KOPT-K1 (cell line): ENCODE data around the gene SHB.

Experiments used
- H3K27ac ChIP-seq: fragments of 200-600 bp; sonication (generic); 2 replicates; pipeline ENCODE4 v1.5.1; 2016; ENCODE audit warnings: antibody characterized with exemption, mild to moderate bottlenecking, low read depth, low read length; ENCODE audit not compliant: poor library complexity, severe bottlenecking
- H3K36me3 ChIP-seq: fragments of 200-600 bp; sonication (generic); 2 replicates; pipeline ENCODE4 v1.5.1; 2017; ENCODE audit warnings: antibody characterized with exemption, mild to moderate bottlenecking, low read length, moderate library complexity; ENCODE audit not compliant: insufficient read depth
- H3K9me3 ChIP-seq: fragments of 200-600 bp; sonication (generic); 2 replicates; pipeline ENCODE4 v1.5.1; 2017; ENCODE audit warnings: antibody characterized with exemption, low read length, mild to moderate bottlenecking; ENCODE audit not compliant: insufficient read depth, poor library complexity, severe bottlenecking

SHB gene

GRCh38 chr9:37870081-37870798 lies 198.8 kb downstream of the SHB start:
- Histone ChIP-seq H3K27ac (no peak overlapping the region), H3K9me3 (no peaks in the 10 kb centered on the region), H3K36me3 (peaks cover 16% of the 10 kb centered on the region)
